ENCODE data around the gene ARFGEF3.

ARFGEF3 gene

GRCh38 chr6:138194287-138194686, 32.5 kb downstream of the ARFGEF3 start:
- H3K27ac ChIP-seq (ENCODE audit: low read length) = no peak overlapping the region
- H3K27me3 ChIP-seq (ENCODE audit: control insufficient read depth, insufficient read depth, low read length) = no peaks in the 10 kb centered on the region
- H3K4me1 ChIP-seq (ENCODE audit: control insufficient read depth, insufficient read depth, low read length) = peaks cover 6% of the 10 kb centered on the region; the same call in 1 of the 2 replicates
- no peak overlapping the region for H3K4me3 ChIP-seq (ENCODE audit: low read length)
- H3K9me3 ChIP-seq (ENCODE audit: control insufficient read depth, insufficient read depth, low read length) = no peaks in the 10 kb centered on the region
- no peaks in the 10 kb centered on the region for H3K36me3 ChIP-seq (ENCODE audit: control insufficient read depth, insufficient read depth, low read length)
- DNase-seq (ENCODE audit: low read depth, low spot score) = no peak
- WGBS (ENCODE audit: insufficient coverage, insufficient read length) = no CpG with 5 or more reads among the region's 4 CpGs

GRCh38 chr6:138196122-138196738, 34.5 kb downstream of the ARFGEF3 start:
- no peak for DNase-seq (ENCODE audit: low read depth, low spot score)
- H3K36me3 ChIP-seq (ENCODE audit: control insufficient read depth, insufficient read depth, low read length) = no peaks in the 10 kb centered on the region
- WGBS (ENCODE audit: insufficient coverage, insufficient read length) = no CpG with 5 or more reads among the region's 3 CpGs

GRCh38 chr6:138197570-138197969, 35.8 kb downstream of the ARFGEF3 start:
- Histone ChIP-seq H3K4me3 (ENCODE audit: low read length) (no peak overlapping the region), H3K27me3 (ENCODE audit: control insufficient read depth, insufficient read depth, low read length) (no peaks in the 10 kb centered on the region), H3K9me3 (ENCODE audit: control insufficient read depth, insufficient read depth, low read length) (no peaks in the 10 kb centered on the region), H3K4me1 (ENCODE audit: control insufficient read depth, insufficient read depth, low read length) (peaks cover 6% of the 10 kb centered on the region; the same call in 1 of the 2 replicates), H3K27ac (ENCODE audit: low read length) (no peak overlapping the region), H3K36me3 (ENCODE audit: control insufficient read depth, insufficient read depth, low read length) (no peaks in the 10 kb centered on the region)
- WGBS (ENCODE audit: insufficient coverage, insufficient read length) = no CpG with 5 or more reads among the region's 7 CpGs
- no peak for DNase-seq (ENCODE audit: low read depth, low spot score)

More at GRCh38 chr6:138196122-138196738, 34.5 kb downstream of the ARFGEF3 start:
- Histone ChIP-seq H3K4me1 (ENCODE audit: control insufficient read depth, insufficient read depth, low read length) (peaks cover 6% of the 10 kb centered on the region; the same call in 1 of the 2 replicates), H3K27me3 (ENCODE audit: control insufficient read depth, insufficient read depth, low read length) (no peaks in the 10 kb centered on the region), H3K9me3 (ENCODE audit: control insufficient read depth, insufficient read depth, low read length) (no peaks in the 10 kb centered on the region), H3K27ac (ENCODE audit: low read length) (no peak overlapping the region), H3K4me3 (ENCODE audit: low read length) (no peak overlapping the region)

DNA sequence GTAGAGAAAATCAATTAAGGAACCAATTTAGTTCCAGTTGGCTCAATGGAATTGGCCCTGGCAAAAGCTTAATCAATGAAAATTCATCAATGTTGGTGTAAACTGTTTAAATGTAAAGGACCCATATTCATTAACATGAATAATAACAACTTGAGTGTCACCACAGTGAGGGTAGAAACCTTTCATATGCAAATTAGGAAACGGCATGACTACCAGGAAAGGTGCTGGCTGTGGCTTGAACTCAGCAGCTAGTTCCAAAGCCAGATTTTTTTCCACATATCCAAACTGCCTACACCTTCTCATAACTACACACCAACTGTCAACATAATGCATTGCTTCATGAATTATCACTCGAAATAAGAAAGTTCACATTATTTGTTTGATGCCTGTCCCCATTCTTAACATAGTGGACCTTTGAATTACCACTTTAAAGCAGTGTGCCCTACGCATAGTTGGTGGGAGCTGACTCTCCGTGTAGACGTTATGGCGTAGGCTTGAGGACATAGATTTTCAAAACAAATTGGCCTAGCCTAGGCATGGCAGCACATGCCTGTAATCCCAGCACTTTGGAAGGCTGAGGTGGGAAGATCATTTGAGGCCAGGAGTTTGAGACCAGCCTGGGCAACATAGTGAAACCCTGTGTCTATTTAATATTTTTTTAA, 36.8 kb downstream of the ARFGEF3 start:
- WGBS (ENCODE audit: insufficient coverage, insufficient read length) = no CpG with 5 or more reads among the region's 6 CpGs
- Histone ChIP-seq H3K9me3 (ENCODE audit: control insufficient read depth, insufficient read depth, low read length) (no peaks in the 10 kb centered on the region), H3K27me3 (ENCODE audit: control insufficient read depth, insufficient read depth, low read length) (no peaks in the 10 kb centered on the region), H3K27ac (ENCODE audit: low read length) (no peak overlapping the region), H3K4me1 (ENCODE audit: control insufficient read depth, insufficient read depth, low read length) (peaks cover 5% of the 10 kb centered on the region), H3K36me3 (ENCODE audit: control insufficient read depth, insufficient read depth, low read length) (no peaks in the 10 kb centered on the region), H3K4me3 (ENCODE audit: low read length) (no peak overlapping the region)
- DNase-seq (ENCODE audit: low read depth, low spot score) = peak; percentile 11

- H3K4me3 ChIP-seq (ENCODE audit: low read length) = no peak overlapping the region
- peaks cover 5% of the 10 kb centered on the region for H3K4me1 ChIP-seq (ENCODE audit: control insufficient read depth, insufficient read depth, low read length)
- no peaks in the 10 kb centered on the region for H3K36me3 ChIP-seq (ENCODE audit: control insufficient read depth, insufficient read depth, low read length)
- no peaks in the 10 kb centered on the region for H3K9me3 ChIP-seq (ENCODE audit: control insufficient read depth, insufficient read depth, low read length)
- no peaks in the 10 kb centered on the region for H3K27me3 ChIP-seq (ENCODE audit: control insufficient read depth, insufficient read depth, low read length)
- H3K27ac ChIP-seq (ENCODE audit: low read length) = no peak overlapping the region
- no peak for DNase-seq (ENCODE audit: low read depth, low spot score)
- no CpG with 5 or more reads among the region's 4 CpGs for WGBS (ENCODE audit: insufficient coverage, insufficient read length)
These were observed 40.1 kb downstream of the ARFGEF3 start for GRCh38 chr6:138201836-138202235.

- no CpG with 5 or more reads among the region's 2 CpGs for WGBS (ENCODE audit: insufficient coverage, insufficient read length)
- no peak for DNase-seq (ENCODE audit: low read depth, low spot score)
- Histone ChIP-seq H3K9me3 (ENCODE audit: control insufficient read depth, insufficient read depth, low read length) (no peaks in the 10 kb centered on the region), H3K4me3 (ENCODE audit: low read length) (no peak overlapping the region), H3K27me3 (ENCODE audit: control insufficient read depth, insufficient read depth, low read length) (no peaks in the 10 kb centered on the region), H3K36me3 (ENCODE audit: control insufficient read depth, insufficient read depth, low read length) (no peaks in the 10 kb centered on the region), H3K27ac (ENCODE audit: low read length) (no peak overlapping the region), H3K4me1 (ENCODE audit: control insufficient read depth, insufficient read depth, low read length) (peaks cover 5% of the 10 kb centered on the region)
These were observed 41.6 kb downstream of the ARFGEF3 start for GRCh38 chr6:138203315-138203714.

DNA sequence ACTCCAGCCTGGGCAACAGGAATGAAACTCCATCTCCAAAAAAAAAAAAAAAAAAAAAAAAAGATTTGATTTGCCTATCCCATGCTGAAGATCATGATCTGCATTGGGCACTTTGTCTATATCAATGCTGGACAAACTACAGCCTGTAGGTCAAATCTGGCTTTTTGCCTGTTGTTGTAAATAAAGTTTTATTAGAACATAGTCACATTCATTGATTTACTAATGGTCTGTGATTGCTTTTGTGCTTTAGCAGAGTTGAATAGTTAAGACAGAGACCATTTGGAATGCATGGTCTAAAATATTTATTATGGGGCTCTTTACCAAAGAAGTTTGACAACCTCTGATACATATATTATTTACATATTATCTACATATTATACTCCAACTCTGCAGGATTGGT, 42.6 kb downstream of the ARFGEF3 start:
- DNase-seq (ENCODE audit: low read depth, low spot score) = no peak
- Histone ChIP-seq H3K9me3 (ENCODE audit: control insufficient read depth, insufficient read depth, low read length) (no peaks in the 10 kb centered on the region), H3K27ac (ENCODE audit: low read length) (no peak overlapping the region), H3K4me1 (ENCODE audit: control insufficient read depth, insufficient read depth, low read length) (no peaks in the 10 kb centered on the region; the same call in 1 of the 2 replicates), H3K27me3 (ENCODE audit: control insufficient read depth, insufficient read depth, low read length) (no peaks in the 10 kb centered on the region), H3K36me3 (ENCODE audit: control insufficient read depth, insufficient read depth, low read length) (no peaks in the 10 kb centered on the region), H3K4me3 (ENCODE audit: low read length) (no peak overlapping the region)

- H3K4me1 ChIP-seq (ENCODE audit: control insufficient read depth, insufficient read depth, low read length) = no peaks in the 10 kb centered on the region; the same call in 1 of the 2 replicates
- no peak overlapping the region for H3K27ac ChIP-seq (ENCODE audit: low read length)
- H3K36me3 ChIP-seq (ENCODE audit: control insufficient read depth, insufficient read depth, low read length) = no peaks in the 10 kb centered on the region
- no peak overlapping the region for H3K4me3 ChIP-seq (ENCODE audit: low read length)
- DNase-seq (ENCODE audit: low read depth, low spot score) = no peak
- no CpG with 5 or more reads among the region's 4 CpGs for WGBS (ENCODE audit: insufficient coverage, insufficient read length)
- no peaks in the 10 kb centered on the region for H3K9me3 ChIP-seq (ENCODE audit: control insufficient read depth, insufficient read depth, low read length)
- H3K27me3 ChIP-seq (ENCODE audit: control insufficient read depth, insufficient read depth, low read length) = no peaks in the 10 kb centered on the region
These were observed 43.1 kb downstream of the ARFGEF3 start for GRCh38 chr6:138204792-138205384.

GRCh38 chr6:138205437-138206094, 43.8 kb downstream of the ARFGEF3 start:
- Histone ChIP-seq H3K27me3 (ENCODE audit: control insufficient read depth, insufficient read depth, low read length) (no peaks in the 10 kb centered on the region), H3K4me1 (ENCODE audit: control insufficient read depth, insufficient read depth, low read length) (no peaks in the 10 kb centered on the region; the same call in 1 of the 2 replicates), H3K36me3 (ENCODE audit: control insufficient read depth, insufficient read depth, low read length) (no peaks in the 10 kb centered on the region), H3K4me3 (ENCODE audit: low read length) (no peak overlapping the region), H3K27ac (ENCODE audit: low read length) (no peak overlapping the region), H3K9me3 (ENCODE audit: control insufficient read depth, insufficient read depth, low read length) (no peaks in the 10 kb centered on the region)
- no CpG with 5 or more reads among the region's 5 CpGs for WGBS (ENCODE audit: insufficient coverage, insufficient read length)
- DNase-seq (ENCODE audit: low read depth, low spot score) = no peak

DNA sequence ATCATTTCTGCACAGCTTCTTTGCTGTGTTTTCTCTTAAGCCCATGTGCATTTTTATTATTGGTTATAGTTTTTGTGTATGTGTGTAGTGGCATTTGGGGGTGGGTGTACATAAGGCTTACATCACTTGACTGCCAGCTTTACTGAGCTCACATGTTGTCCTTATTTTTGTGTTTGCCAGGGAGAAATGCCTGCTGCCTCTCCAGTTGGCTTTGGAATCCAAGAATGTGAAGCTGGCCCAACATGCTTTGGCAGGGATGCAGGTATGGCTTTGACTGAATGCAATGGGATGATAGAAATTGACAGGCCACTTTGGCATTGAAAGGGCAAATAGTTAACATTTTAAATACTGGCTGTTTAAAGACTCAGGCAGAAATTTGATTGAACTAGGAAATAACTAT, 45.1 kb downstream of the ARFGEF3 start:
- Histone ChIP-seq H3K27ac (ENCODE audit: low read length) (no peak overlapping the region), H3K27me3 (ENCODE audit: control insufficient read depth, insufficient read depth, low read length) (no peaks in the 10 kb centered on the region), H3K4me3 (ENCODE audit: low read length) (no peak overlapping the region), H3K36me3 (ENCODE audit: control insufficient read depth, insufficient read depth, low read length) (no peaks in the 10 kb centered on the region), H3K4me1 (ENCODE audit: control insufficient read depth, insufficient read depth, low read length) (no peaks in the 10 kb centered on the region; the same call in 1 of the 2 replicates), H3K9me3 (ENCODE audit: control insufficient read depth, insufficient read depth, low read length) (no peaks in the 10 kb centered on the region)
- no peak for DNase-seq (ENCODE audit: low read depth, low spot score)

Measured in iPS DF 6.9 (cell line).